Measurements from ENCODE around the gene GNG14.

The GNG14 gene

GRCh38 chr19:12715929-12716328 is 28.1 kb downstream of the GNG14 start:
- H3K27ac ChIP-seq = peak overlapping the region; percentile 91
- ChIA-PET CTCF (interaction anchor here (1.7 kb wide), 1 partner anchor 131 kb away, joined by 9 read pairs; no protein-coding TSS in a partner anchor), POLR2A (ENCODE audit: low non-redundant PET) (interaction anchor here (0.6 kb wide), 1 partner anchor 57 kb away, joined by 8 read pairs; no protein-coding TSS in a partner anchor)
- no peak for TF ChIP-seq CTCF (conservative IDR thresholded peaks at IDR 0.05; ENCODE audit: low read depth)
- no peak for DNase-seq (ENCODE audit: low spot score)

GRCh38 chr19:12720296-12720695 is 32.5 kb downstream of the GNG14 start:
- peak overlapping the region; percentile 91 for H3K27ac ChIP-seq
- DNase-seq (ENCODE audit: low spot score) = no peak
- ChIA-PET CTCF (interaction anchor here (0.6 to 0.8 kb wide), 2 partner anchors 13 to 38 kb away, joined by 3 to 4 read pairs; no protein-coding TSS in a partner anchor), POLR2A (ENCODE audit: low non-redundant PET) (no interaction called here)
- TF ChIP-seq CTCF (conservative IDR thresholded peaks at IDR 0.05; ENCODE audit: low read depth) = no peak

DNA sequence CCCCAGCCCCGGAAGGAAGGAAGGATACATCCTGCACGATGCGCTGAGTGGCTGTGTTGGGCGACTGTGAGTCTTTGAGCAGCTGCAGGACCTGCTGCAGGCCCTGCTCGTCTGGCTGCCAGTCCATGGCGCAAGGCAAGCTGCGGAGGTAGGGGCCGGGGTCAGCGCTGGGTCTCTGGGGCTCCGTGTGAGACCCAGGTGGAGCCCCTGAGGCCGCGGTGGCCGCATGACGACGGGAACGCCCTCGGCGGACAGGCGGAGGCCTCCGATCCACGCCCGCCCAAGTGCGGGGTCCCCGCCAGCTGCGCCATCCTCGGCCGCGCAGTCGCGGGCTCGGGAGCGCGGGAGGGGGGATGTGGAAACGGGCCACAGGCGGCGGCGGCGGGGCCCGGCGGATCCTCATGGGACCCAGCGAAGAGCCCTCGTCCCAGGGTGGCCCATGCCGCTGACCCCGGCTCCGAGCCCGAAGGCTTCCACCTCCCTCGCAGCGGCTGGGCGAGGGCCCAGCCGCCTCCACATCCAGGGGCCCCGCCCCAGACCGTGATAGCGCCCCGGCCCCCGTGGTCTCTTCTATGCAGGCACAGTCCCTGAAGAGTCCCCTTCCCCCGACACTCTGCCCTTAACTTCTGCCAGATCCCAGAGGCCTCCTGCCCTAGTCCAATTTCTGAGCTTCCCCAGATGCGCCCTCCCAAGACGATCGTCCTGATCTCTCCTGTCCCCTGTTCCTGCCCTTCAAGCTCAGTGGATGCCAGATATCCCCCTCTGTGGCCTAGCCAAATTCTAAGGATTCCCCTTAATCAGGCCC is 33.3 kb downstream of the GNG14 start:
- H3K27ac ChIP-seq = peak overlapping the region; percentile 91
- CTCF ChIA-PET = interaction anchor here (1.1 to 1.4 kb wide), 2 partner anchors 9 to 13 kb away, joined by 3 to 4 read pairs; no protein-coding TSS in a partner anchor
- DNase-seq (ENCODE audit: low spot score) = peak; percentile 13
- POLR2A ChIA-PET (ENCODE audit: low non-redundant PET) = interaction anchor here (0.7 kb wide), 1 partner anchor 1626 kb away, joined by 7 read pairs; no protein-coding TSS in a partner anchor
- no peak for TF ChIP-seq CTCF (conservative IDR thresholded peaks at IDR 0.05; ENCODE audit: low read depth)

- peak; percentile 67 for DNase-seq (ENCODE audit: low spot score)
- TF ChIP-seq CTCF (conservative IDR thresholded peaks at IDR 0.05; ENCODE audit: low read depth) = no peak
- peak overlapping the region; percentile 91 for H3K27ac ChIP-seq
- POLR2A ChIA-PET (ENCODE audit: low non-redundant PET) = interaction anchor here (0.7 kb wide), 1 partner anchor 1627 kb away, joined by 7 read pairs; no protein-coding TSS in a partner anchor
- CTCF ChIA-PET = interaction anchor here (0.6 to 1.4 kb wide), 3 partner anchors 8 to 32 kb away, joined by 3 to 4 read pairs (median 3); no protein-coding TSS in a partner anchor
Observed at GRCh38 chr19:12721656-12722565, 34.1 kb downstream of the GNG14 start.

GRCh38 chr19:12722566-12723380 is 35.0 kb downstream of the GNG14 start:
- POLR2A ChIA-PET (ENCODE audit: low non-redundant PET) = interaction anchor here (1.5 kb wide), 1 partner anchor 11 kb away, joined by 8 read pairs; the partner anchor contains the start of gene TRIR
- TF ChIP-seq CTCF (conservative IDR thresholded peaks at IDR 0.05; ENCODE audit: low read depth) = no peak
- CTCF ChIA-PET = interaction anchor here (0.6 kb wide), 2 partner anchors 11 to 35 kb away, joined by 3 read pairs; no protein-coding TSS in a partner anchor
- peak overlapping the region; percentile 91 for H3K27ac ChIP-seq
- DNase-seq (ENCODE audit: low spot score) = peak; percentile 97

All from RWPE1 (cell line).